CD4-positive, alpha-beta T cell treated with Interleukin-6 for 4 hours (primary cell): ENCODE data around the gene CAMK1D.
"Not testable (repeated sequence)": the region's sequence is repeated elsewhere in the genome, so short reads cannot be mapped to it uniquely, and the experiment has no call there.

ENCODE experiments used
- DNase-seq: peaks from one replicate; pipeline ENCODE4 v3.0.0-alpha.2; 2020; ENCODE audit warnings: mixed read lengths

CAMK1D gene

GRCh38 chr10:12431151-12432101, 82.1 kb downstream of the CAMK1D start:
- DNase-seq, result no peak

DNA sequence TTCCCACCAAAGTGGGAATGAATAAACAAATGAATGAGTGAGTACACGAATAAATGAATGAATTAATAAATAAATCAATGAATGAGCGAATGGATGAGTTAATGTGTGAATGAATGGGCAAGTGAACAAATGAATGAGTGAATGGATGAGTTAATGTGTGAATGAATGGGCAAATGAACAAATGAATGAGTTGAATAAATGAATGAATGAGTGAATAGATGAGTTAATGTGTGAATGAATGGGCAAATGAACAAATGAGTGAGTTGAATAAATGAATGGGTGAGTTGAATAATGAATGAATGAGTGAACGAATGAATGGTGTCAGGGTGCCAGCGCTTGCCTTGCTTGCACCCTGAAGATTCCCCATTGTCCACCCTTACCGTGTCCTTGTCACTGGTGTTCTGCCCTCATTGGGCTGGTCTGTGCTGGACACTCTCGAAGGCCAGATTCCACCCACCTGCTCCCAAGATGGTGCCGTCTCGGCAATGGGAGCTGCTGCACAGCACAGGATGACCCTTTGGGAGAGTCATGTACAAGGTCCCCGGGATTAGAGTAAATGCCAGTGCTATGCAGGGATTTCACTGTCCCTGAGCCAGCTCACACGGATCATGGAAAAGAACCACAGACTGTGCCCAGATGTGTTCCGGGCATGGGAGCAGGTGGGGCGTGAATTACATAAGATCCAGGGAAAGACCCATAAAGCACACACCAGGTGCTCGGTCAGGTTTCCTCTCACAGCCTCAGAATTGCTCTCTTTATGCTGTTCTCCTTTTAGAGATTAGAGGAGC, 83.2 kb downstream of the CAMK1D start:
- DNase-seq, result no peak

- DNase-seq, result no peak
Measured at GRCh38 chr10:12434277-12434676, 84.9 kb downstream of the CAMK1D start.

- DNase-seq, result not testable (repeated sequence)
Measured at GRCh38 chr10:12434677-12435076, 85.3 kb downstream of the CAMK1D start.

DNA sequence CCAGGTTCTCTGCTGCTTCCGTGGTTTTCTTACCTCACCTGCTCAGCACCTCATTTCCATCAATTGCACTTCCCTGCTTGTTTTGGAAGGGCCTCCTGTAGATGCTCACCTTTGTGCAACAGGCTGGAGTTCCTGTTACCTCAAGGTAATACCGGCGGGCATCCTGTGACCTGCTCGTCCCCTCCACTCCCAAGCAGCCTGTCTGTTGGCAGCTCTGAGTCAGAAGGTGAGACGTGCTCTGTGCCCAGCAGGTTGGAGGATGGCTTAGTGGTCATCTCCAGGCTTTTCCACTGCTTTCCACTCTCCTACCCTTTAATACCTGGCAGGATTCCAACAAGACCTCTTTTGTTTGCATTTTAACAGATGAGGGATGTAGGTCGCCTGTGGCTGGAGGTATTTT, 86.0 kb downstream of the CAMK1D start:
- DNase-seq, result no peak

GRCh38 chr10:12438919-12439692, 89.8 kb downstream of the CAMK1D start:
- no peak for DNase-seq

- not testable (repeated sequence) for DNase-seq
Measured at GRCh38 chr10:12439767-12440166, 90.4 kb downstream of the CAMK1D start.

DNA sequence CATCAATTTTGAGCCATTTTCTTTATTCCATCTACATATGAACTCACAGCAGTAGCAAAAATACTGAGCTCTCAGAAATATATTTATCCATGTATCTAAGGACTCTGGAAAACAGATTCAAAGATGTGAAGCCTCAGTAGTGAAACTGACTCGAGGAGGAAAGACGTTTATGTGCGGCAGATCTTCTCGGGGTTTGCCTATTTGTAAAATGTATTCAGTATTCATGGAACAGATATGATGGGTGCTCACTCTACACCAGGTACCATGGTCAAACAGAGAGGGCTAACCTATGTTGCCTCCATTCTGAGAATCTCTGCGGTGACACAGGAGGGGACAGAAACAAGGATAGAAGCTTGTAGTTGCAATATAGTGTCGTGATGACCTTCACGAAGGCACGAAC, 93.7 kb downstream of the CAMK1D start:
- no peak for DNase-seq

DNA sequence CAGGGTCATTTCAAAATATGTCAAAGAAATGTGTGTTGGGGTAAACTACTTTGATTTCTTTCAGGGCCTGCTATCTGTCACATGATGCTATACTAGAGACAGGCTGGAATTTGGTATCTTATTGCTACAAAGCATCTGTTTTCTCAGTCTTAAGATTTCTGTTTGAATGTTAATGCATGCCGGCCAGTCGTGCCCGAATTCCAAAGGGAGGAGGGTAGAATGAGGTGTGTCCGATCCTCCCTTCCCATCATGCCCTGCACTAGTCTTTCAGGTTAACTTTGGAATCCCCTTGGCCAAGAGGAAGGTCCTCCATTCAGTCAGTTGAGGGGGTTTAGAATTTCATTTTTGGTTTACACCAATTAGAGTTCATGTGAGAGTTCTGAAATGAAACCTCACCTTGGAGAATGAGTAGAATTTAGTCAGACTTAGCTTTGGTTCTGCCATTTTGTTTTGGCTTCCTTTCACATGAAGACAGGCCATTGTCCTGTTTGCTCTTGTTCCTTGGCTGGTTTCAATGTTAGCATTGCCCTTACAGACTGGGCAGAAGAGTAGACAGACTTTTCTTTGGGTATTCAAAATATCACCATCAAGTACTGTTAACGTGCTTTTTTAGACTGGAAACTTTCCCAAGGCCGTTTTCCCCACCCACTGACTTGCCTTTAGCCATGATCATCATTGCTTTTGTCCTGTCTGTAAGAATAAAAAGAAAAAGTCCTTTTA, 95.8 kb downstream of the CAMK1D start:
- DNase-seq, result no peak

DNA sequence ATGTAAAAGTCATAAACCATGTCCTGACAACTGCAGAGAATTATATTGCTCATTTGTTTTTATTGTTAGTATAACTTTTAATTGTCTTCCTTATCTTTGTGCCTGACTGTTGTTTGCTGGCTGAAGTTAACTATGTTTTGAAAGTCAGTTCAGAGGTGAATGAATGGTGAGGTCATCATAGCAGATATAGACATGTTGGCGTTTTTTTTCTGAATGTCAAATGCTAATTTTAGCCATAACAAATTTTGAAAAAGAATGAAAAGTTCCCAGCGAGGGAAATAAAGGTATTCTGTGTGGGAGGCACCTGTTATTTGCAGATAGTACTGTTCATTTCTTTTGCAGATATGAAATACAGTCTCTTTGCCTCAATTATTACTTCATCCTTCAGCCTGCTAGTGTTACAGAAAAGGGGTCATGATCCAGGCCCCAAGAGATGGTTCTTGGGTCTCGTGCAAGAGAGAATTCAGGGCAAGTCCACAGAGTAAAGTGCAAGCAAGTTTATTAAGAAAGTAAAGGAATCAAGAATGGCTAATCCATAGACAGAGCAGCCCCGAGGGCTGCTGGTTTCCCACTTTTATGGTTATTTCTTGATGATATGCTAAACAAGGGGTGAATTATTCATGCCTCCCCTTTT, 96.5 kb downstream of the CAMK1D start:
- no peak for DNase-seq

DNA sequence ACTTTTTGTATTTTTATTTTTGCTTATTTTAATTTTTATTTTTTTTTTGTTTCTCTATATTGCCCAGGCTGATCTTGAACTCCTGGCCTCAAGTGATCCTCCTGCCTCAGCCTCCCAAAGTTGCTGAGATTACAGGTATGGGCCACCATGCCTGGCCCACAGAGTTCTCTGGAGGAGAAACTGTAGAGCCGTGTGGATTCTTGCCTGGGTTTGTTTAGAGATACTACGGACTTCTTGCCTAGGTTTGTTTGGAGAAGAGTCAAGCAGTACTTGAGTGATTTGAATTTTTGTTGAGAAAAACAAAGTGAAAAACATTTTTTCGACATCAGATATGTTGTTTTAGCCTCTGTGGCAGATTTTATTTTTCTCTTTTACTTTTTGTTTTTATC, 99.0 kb downstream of the CAMK1D start:
- DNase-seq, result no peak

DNA sequence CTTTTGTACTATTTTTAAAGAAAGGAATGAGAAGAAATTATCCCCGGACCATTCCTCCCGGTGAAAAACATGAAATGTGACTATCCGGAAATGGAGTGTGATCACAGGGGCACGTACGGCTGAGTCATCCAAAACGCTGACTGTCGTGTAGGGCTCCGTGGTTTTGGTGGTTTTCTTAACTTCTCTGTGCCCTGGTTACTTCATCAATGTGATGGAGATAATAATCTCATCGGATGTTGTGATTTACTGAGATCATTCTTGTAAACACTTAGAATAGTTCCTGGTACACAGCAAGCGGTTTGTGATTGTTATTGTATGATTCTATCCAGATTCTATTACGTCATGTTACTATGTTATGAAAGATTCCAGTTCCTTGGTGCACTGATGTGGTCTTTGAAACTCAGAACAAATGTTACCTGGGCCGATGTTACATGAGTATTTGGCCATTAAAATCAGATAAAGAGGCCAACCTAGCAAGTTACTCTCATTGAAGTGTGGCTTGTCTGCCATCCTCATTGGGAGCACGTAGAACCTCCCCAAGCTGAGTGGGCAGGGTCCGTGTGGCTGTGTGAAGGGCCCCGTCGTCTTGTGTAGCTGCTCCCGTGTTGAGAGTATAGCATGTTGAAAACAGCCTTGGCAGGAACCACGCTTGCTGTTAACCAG, 99.5 kb downstream of the CAMK1D start:
- peak; percentile 79 for DNase-seq

- no peak for DNase-seq
Measured at GRCh38 chr10:12455318-12455717, 106.0 kb downstream of the CAMK1D start.

DNA sequence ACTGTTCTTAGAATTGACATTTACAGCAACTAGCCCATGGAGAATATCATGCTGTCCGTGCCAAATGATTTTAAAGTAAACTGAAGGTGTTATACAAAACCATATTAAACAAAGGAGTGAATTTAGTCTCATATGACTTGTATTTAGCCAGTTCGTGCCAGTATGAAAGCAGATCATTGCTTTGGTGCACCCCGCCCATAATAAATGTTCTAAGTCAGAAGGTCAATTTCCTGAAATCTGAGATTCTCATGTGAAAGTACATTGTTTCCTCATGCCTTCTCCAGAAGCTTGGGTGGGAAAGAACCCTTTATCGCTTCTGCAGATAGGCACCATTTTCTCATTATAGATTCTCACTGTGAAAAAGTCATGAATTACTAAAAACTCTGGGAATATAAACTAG, 106.4 kb downstream of the CAMK1D start:
- DNase-seq, result no peak

DNA sequence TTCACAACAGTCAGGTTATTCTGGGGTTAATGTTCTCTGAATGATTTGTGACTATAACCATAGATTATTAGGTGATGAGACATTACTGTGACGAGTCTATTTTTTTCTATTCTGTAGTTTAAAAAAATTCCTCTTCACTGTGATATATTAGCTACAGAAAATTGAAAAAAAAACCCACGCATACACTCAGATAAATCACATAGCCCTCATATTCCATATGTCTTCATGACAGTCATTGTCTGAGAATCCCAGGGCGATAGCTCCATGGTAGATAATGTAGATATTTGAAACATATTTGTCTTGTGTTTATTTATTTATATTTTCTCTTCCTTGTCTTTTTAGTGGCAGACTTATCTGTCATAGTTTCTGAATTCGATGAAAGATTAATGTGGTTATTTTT, 110.0 kb downstream of the CAMK1D start:
- DNase-seq, result no peak

DNA sequence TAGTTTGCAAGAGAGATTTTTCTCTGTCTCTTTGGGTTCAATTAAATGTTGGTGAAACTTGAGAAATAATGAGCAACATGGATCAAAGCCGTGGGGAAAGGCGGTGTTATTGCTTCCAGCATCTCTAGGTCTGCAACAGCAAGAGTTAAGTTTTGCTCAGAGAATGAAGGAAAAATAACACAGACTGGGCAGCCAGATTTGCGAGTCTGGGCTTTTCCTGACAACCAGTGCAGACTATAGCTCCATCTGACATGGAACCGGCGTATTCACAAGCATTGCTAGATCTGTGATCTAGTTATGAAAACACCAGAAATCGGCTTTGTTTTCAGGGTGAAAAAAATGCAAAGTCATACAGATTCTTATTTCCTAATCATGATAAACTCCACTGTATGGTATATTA, 110.4 kb downstream of the CAMK1D start:
- no peak for DNase-seq

DNA sequence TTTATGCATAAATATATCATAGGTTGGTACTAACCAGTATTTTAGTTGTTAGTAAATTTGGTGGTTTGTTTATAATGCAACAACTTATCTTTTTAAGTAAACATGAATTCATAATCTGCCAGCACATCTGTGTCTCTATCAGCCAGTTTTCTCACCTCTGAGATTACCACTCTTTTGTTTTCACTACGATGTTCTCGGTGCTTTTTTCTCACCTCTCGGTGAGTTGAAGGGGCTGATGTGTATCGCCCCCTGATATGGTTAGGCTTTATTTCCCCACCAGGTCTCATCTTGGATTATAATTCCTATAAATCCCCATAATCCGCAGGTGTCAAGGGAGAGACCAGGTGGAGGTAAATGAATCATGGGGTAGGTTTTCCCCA, 114.1 kb downstream of the CAMK1D start:
- DNase-seq, result no peak

DNA sequence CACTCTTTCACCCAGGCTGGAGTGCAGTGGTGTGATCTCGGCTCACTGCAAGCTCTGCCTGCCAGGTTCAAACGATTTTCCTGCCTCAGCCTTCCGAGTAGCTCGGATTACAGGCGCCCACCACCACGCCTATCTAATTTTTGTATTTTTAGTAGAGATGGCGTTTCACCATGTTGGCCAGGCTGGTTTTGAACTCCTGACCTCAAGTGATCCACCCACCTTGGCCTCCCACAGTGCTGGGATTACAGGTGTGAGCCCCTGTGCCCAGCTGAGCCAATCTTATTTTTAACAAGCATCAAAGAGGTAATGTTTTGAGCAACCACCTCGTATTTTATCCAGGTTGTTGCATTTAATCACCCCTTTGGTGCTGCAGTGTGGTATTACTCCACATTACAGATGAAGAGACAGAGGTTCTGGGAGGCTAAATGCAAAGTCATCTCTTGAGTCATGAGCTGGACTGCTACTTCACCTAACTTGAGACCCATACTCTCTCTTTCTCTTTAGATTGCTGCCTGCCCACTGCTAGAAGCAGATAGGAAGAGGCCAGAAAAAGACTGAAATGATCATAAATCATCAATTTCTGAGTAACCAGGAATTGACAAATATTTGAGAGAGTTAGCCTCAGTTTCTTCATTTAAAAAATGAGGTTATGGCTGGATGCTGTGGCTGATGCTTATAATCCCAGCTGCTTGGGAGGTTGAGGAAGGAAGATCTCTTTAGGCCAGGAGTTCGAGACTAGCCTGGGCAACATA, 116.2 kb downstream of the CAMK1D start:
- no peak for DNase-seq

- peak; percentile 4 for DNase-seq
Measured at GRCh38 chr10:12466704-12467305, 117.5 kb downstream of the CAMK1D start.

DNA sequence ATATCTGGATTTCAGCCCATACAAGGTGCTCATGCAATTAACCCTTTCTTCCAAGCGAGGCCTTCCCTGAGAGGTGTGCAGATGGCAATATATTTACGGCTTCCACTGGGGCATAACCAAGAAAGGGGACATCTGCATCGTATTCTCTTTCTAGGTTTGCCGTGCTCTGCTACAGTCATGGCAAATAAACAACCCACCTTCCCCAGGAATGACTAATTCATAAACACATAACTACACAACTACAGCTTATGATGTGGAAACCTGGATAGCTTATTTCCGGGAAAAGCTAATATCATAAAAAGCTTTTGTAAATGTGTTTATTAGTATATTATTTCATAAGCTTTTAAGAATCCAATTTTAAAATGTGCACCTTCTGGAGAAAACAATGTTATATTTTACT, 120.0 kb downstream of the CAMK1D start:
- DNase-seq, result no peak
